GM04504 (cell line): Measurements from ENCODE around the gene SLC9A9.

Experiments used
- DNase-seq: peaks from one replicate; pipeline ENCODE4 v3.0.0-alpha.2; 2012; ENCODE audit warnings: low read depth

SLC9A9 gene

GRCh38 chr3:143356839-143357238 is 491.4 kb downstream of the SLC9A9 start:
- DNase-seq = no peak

- no peak for DNase-seq
These were observed 493.9 kb downstream of the SLC9A9 start for GRCh38 chr3:143354342-143354741.

- DNase-seq = no peak
These were observed 495.3 kb downstream of the SLC9A9 start for GRCh38 chr3:143352850-143353550.

DNA sequence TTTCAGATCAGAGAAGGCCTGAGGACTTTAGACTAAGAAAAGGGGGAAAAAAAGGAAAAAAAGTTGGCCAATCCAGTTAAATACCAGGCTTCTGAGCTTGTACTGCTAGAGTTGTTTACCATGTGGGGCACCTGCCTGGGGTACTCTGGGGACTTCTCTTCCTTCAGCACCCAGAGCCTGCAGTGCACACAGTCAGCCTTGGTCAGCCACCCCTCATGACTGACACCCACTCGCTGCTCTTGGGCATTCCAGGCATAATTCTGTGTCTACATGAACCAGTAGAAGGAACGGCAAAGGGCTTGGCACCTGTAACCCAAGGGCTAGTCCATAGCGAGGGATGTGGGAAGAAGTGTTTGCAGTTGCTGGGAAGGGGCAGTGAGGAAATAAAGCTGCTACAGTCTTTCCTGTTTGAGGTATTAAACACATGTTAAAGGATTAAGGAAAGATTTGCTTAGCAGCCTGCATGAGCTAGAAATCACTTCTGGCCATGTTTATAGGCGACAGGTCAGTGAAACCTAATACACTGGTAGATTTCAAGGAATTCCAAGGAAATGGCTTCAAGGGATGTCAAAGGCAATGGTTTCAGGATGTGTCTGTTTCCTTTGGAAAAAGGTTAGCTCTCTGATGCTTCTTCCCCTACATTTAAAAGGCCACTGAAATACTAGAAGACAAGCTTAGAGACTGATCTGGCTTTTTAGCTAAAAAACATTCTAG is 496.2 kb downstream of the SLC9A9 start:
- no peak for DNase-seq

GRCh38 chr3:143351354-143351753 is 496.9 kb downstream of the SLC9A9 start:
- DNase-seq = no peak

GRCh38 chr3:143349455-143349854 is 498.8 kb downstream of the SLC9A9 start:
- no peak for DNase-seq

DNA sequence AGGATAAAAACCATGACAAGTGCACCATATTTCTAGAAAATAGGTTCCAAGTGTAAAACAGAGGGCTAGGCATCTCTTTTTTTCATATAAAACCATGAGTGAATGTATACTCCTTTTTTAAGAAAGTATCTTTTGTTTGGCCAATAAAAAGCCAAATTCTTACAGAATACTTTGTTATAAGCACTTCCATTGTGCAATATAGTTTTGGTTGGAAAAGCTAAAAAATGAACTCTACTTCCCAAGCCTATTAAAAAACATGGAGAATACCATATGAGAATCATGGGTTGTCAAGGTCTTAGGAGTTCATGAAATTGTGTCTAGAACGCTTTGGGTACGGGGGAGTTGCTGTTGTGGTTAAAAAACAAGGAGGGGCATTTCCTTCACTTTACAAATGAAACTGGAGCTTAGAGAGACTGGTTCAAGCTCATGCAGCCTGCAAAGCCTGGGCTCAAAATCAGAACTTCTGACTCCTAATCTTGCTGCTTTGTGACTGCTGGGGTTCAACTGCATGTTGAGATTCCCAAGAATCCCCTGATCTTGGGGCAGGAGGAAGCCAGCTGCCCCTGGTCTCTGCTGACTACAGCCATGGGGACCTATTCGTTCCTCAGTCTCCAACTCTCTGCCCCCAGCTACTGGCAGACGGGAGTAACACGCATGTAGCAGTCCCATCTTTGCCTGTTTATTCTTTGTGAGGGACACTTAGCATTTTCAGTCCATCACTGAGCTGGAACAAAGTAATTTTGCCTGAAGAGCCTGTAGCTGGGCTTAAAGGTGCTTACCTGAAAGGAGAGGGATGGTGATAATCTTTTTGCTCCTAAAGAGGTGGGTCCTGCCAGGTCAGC is 499.6 kb downstream of the SLC9A9 start:
- DNase-seq = no peak

DNA sequence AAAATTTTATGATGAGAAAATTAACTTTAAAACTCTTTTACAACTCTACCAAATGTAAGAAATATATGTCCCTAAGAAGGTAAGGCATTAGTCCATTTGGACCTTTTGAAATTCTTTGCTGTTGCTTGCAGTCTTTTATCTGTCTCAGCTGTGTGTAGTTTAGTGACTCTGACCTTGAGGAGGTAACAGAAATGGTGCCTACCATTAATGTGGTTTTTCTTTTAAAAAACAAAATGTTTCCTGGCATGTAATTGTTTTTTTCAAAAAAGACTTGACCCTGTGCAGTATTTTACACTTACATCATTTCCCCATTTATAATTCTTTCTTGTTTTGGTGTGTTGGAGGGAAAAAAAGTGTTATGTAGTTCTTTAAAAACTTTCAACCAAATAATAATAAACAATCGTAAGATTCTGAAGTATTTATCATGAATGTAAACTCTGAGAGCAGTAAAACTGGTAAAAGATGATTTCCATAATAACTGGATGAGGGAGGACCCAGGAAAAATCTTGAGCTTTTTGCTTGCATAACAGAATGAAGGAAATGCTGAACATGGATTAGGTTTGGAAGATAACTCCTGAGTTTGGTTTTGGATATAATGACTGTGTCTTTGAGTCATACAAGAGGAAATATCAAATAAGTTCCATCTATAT is 503.6 kb downstream of the SLC9A9 start:
- DNase-seq = no peak

GRCh38 chr3:143343944-143344343 is 504.3 kb downstream of the SLC9A9 start:
- no peak for DNase-seq

DNA sequence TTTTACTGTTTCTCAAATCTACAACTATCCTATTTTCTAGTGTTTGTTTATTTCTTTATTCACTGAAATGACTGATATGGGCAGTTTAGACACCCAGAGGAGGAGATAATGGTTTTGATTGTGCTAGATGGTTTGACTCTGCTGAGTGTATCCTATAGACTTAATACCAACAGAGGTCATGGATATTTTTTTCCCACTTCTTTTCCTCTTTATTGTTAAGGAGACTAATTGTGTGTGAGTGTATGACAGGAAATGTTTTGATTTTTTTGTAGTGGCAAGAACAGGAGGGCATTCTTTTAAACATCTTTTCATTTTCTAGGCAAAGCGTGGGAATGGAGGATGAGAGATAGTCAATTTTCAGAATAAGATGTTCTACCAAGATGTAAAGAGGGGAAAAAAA is 505.2 kb downstream of the SLC9A9 start:
- DNase-seq = no peak

DNA sequence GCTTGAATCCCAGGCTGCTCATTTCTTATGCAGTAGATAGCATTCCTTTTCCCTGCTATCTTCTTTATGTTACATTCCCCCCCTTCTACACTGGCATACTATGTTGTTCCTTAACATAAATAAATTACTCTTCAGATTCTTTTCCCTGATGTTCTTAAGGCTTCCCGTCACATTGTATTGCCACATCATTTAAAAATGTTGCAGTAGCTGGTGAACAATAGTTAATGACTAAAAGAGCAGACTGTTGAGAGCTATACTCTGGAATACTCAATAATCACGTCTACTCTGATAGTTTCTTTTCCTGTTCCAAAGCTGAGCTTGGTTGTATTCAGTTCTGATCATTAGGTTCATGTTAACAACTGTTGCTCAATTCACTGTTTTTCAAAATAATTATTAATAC is 508.8 kb downstream of the SLC9A9 start:
- no peak for DNase-seq

- no peak for DNase-seq
These were observed 510.9 kb downstream of the SLC9A9 start for GRCh38 chr3:143337387-143337786.

DNA sequence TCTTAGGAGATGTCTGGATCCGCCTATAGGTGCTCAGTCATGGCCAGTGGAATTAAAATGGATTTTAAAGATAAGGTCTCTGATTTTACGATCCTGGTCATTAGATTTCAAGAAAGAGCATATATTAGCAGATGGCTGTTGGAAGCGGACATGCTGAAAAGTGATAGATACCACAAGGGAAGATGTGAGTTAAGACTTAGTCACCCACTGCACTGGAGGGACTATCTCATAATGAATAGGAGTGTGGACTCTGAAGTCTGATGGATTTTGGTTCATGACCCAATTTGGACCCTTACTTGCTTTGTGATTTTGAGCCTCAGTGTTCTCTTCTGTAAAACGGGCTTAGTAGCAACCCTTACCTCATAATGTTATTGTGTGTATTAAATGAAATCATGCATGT is 514.0 kb downstream of the SLC9A9 start:
- DNase-seq = no peak

GRCh38 chr3:143333367-143333766 is 514.9 kb downstream of the SLC9A9 start:
- DNase-seq = no peak

DNA sequence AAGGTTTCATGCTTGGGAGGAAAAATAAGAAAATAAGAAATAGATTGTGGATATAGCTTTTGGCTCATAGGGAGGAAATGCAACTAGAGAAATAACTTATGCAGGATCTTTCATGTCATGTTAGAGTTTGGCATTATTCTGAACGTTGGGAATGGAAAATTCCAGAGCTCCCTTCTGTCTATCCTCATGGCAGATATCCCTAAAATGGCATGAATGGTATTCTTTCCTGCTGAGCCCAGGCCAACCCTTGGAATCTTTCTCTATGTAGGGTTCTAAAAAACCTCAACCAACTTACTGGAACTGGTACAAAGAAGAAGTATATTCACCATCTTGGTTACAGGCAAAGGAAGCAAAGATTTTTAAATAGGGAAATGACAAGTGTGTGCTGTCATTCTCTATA is 516.2 kb downstream of the SLC9A9 start:
- no peak for DNase-seq

GRCh38 chr3:143331350-143331749 is 516.9 kb downstream of the SLC9A9 start:
- DNase-seq = no peak

- no peak for DNase-seq
These were observed 517.9 kb downstream of the SLC9A9 start for GRCh38 chr3:143330296-143330868.

- DNase-seq = no peak
These were observed 518.6 kb downstream of the SLC9A9 start for GRCh38 chr3:143329567-143330211.

GRCh38 chr3:143328451-143328850 is 519.8 kb downstream of the SLC9A9 start:
- no peak for DNase-seq

GRCh38 chr3:143326983-143327778 is 521.1 kb downstream of the SLC9A9 start:
- DNase-seq = no peak
